Inferior parietal cortex (tissue), 1 donor: ENCODE data around the gene KNDC1.
"Not testable (repeated sequence)": the region's sequence is repeated elsewhere in the genome, so short reads cannot be mapped to it uniquely, and the experiment has no call there.

Experiments
- DNase-seq: peaks from one replicate; pipeline ENCODE4 v3.0.0-alpha.2; 2016; ENCODE audit errors: extremely low spot score

The KNDC1 gene

DNA sequence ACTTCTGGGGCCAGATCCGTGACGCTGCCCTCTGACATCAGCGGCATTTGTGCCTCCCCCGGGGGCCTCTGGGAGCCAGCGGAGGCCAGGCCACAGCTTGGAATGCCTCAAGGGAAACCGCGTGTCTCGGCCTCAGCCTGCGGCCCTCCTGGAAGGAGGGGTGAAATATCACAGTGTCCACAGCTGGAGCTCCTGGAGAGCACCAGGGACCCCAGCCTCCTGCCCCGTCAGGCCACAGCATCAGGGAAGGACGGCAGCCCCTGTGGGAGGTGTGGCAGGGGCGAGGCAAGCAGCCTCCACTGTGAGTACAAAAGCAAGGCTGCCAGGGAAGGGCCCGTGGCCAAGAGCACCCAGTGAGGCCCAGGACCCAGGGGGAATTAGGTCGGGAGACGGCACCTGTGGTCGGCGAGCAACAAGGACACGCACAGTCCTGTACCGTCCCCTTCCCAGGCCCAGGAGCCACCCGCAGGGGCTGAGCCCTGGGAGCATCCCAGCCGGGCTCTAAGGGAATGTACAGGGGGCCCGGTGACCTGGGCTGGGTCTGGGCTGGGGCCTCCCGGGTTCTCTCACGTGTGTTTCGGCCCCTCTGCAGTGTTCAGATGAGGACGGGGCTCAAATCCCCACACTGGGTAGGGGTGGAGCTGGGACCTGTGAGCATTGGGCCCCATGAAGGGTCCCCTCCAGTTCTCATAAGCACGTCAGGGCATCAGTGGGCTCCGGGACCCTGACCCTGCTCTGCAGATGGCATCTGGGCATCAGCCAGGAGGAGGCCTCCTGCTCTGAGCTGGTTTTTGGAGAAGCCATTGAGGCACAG is 18.7 kb upstream of the KNDC1 start:
- no peak for DNase-seq

DNA sequence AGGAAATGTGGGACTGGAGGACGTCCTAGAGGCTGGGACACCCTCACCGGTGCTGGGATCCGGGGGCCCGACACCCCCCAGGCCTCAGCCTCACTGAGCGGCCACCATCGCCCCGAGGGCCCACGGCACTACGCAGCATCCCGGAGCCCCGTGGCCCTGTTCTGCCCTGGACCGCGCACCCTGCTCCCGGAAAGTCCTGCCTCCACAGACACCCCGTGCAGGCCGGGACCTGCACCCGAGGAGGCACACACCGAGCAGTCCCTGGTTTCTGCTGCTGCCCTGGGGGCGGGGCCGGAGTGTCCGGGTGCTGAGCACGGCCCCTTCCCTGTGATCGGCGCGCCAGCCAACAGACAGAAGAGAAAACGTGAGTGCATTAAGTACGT is 18.1 kb upstream of the KNDC1 start:
- no peak for DNase-seq

DNA sequence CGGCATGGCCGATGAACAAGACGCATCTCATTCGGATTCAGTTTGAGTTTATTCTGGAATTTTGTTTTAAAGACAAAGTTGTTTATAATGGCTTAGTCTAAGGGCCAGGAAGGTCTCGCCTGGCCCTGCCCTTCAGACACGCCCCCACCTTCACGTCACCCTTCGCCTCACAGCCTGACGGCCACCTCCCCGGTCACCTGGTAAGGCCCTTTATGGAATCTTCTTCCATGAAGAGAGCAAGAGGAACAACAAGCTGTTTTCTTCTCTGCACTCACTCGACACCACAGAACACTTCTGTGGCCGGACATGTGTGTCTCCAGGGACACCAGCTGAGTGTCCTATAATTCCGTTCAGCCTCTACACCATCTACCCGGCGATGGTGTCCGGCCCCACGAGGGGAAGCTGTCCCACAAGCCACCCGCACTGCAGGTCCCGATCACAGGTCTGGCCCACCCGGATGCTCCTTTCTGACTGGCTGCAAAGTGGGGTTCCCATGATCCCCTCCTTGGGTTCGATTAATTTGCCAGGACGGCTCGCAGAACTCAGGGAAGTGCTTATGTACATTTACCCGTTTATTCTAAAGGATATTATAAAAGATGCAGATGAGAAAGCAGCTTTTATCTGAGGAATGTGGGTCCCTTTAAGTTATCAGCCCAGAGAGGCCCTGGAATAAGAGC is 17.4 kb upstream of the KNDC1 start:
- no peak for DNase-seq

DNA sequence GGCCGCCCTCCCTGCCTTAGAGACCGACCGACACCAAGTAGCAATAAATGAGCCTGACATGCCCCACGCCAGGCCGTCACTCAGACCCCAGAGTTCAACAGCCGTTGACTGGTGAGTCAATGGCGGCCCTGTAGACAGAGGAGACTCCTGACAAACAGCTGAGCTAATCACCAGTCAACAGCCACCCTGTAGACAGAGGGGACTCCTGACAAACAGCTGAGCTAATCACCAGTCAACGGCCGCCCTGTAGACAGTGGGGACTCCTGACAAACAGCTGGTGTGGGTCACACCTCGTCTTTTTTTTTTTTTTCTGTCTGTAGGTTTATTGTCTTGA is 16.9 kb upstream of the KNDC1 start:
- DNase-seq = no peak

DNA sequence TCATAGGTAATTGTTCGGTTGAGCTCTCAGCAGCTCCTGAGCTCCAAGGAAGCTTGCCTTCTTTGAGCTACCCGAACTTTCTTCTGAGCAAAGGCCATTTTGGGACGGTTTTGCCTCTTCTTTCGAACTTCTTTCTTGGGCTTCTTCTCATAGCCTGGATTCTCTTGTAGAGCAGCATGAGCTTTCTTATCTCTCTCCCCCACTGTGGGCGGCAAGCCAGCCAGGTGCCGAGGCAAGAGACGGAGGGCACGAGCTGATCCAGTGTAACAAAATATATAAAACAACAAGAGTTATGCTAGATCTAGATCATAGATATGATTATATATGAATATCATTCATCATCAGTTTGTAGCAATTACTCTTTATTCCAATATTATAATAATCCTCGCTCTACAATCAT is 16.5 kb upstream of the KNDC1 start:
- DNase-seq = no peak

DNA sequence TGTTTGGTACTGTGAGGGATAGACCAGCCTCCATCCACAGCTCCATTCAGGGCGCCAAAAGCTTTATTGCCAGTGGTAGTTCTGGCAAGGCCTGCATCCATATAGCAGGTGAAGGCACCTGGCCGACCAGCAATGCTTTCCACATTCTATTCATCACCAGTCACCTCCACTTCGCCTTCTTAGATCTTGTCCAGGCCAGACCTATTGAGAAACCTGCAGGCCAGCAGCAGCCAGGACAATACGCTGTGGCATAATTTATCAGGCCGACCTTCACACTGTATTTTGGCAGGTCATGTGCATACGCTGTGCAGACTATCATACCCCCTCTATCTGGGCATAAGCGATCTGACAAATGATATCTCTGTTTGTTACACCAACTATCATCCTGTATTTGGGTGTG is 15.2 kb upstream of the KNDC1 start:
- DNase-seq = no peak

DNA sequence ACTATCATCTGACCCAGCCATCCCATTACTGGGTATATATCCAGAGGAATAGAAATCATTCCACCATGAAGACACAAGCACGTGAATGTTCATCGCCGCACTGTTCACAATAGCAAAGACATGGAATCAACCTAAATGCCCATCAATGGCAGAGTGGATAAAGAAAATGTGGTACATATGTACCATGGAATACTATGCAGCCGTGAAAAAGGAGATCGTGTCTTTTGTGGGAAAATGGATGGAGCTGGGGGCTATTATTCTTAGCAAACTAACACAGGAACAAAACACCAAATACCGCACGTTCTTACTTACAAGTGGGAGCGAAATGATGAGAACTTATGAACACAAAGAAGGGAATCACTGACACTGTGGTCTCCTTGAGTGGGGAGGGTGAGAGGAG is 9.8 kb upstream of the KNDC1 start:
- no peak for DNase-seq

DNA sequence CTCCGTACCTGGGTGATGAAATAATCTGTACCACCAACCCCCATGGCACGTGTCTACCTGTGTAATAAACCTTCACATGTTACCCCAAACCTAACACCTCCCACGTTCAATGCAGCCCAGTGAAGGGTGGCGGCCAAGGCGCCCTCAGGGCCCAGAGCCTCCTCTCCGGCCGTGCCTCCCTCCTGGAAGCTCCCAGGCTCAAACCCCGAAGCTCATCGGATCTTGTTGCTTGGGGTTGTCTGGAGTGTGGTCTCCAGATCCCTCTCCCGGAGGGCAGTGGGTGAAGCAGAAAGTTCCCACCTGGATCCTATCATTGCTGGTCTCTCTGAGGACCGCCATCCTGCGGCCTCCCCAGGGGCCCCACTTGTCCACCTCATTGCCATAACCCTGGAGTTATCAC is 9.4 kb upstream of the KNDC1 start:
- no peak for DNase-seq

DNA sequence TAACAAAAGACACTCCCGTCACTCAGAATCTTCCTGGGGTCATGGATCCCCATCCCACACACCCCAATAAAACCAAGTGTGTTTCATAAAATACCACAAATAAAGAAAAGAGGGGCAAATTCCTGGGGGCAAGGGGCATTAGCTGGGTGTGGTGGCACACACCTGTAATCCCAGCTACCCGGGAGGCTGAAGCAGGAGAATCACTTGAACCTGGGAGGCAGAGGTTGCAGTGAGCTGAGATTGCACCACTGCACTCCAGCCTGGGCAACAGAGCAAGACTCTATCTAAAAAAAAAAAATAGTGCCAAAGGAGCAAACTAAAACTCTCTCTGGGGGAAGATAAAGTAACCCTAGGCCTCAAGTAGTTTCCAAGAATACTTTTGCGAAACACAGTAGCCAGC is 8.9 kb upstream of the KNDC1 start:
- not testable (repeated sequence) for DNase-seq

DNA sequence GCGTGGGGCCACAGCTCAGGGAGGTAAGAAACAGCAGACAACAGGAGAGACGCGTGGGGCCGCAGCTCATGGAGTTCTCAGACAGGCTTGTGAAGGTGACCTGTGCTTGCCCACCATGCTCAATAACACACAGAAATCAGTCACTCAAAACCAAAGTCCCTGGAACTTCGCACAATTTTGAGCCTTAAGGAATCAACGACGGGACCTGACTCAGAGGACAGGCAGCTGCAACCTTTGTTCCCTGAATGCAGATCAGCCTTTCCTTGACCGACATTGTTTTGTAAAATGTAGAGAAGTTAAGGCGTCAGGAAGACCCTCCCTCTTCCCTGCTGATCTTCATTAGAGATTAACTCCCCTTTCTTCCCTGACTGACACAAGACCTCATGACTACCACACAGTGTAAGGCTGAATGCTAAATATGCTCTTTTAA is 8.5 kb upstream of the KNDC1 start:
- DNase-seq = no peak

DNA sequence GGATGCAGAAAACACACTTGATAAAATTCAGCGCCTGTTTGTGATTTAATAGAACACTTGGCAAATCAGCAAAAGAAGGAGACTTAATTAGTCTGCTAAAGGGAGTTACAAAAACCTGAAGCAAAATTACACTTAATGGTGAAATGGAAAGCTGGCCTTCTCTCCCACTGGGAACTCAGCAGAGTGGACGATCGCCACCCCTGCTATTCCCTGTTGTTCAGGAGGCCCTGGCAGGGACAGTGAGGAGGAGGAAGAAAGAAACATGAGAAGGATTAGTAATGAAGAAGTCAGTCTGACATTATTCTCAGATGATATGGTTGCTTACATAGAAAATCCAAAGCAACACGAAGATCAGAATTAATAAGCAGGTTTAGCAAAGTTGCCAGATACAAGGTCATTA is 5.6 kb upstream of the KNDC1 start:
- no peak for DNase-seq

DNA sequence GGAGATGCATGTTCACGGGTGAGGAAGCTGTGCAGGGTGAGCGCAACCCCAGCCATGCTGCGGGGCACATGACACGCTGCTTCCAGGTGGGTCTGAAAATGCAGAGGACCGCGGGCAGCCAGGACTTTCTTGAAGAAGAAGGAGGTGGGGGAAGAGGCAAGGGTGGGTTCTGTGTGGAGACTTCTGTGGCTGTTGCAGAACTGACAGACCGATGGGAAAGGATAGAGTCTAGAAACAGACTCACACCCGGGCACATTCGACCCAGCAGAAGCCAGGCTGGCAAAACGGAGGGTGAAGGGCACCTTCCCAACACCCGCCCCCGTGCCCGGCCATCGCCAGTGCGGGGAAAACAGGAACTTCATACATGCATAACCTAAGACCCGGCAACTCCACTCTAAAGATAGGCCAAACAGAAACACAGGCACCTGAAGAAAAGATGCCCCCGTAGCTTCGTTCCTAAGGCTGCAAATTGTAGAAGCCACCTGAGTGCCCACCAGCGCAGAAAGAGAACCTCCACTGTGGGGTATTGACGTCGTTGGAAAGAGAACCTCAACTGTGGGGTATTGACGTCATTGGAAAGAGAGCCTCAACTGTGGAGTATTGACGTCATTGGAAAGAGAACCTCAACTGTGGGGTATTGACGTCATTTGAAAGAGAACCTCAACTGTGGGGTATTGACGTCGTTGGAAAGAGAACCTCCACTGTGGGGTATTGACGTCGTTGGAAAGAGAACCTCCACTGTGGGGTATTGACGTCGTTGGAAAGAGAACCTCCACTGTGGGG is 4.8 kb upstream of the KNDC1 start:
- DNase-seq = no peak

DNA sequence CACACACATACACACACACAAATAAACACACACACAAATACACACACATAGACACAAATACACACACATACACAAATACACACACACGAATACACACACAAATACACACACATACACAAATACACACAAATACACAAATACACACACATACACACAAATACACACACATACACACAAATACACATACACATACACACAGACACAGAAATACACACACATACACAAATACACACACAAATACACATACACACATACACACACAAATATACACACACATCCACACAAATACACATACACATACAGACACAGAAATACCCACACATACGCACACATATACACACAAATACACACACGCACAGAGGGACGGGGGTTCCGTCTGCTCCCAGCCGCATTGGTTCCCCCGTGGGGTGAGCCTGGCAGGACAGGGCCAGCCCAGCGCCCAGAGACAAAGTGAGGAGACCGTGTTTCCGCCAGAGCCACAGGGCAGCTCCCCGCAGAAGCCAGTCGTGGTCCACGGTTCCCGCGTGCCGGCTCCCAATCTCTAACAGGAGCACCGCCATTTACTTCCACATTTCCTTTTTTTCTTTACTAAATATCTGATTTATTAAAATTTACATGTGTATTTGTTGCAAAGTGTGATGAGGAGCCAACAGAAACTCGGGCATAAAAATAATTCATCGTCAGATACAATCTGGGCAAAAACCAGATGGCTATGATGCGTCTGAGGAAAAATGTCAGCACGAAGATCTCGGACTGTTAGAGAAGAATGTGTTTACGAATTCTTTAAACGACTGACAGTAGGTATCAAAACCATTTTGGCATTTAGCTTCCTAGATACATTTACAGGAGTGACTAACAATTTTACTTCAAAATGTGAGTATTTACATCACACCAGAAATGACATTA is 3.1 kb upstream of the KNDC1 start:
- no peak for DNase-seq

DNA sequence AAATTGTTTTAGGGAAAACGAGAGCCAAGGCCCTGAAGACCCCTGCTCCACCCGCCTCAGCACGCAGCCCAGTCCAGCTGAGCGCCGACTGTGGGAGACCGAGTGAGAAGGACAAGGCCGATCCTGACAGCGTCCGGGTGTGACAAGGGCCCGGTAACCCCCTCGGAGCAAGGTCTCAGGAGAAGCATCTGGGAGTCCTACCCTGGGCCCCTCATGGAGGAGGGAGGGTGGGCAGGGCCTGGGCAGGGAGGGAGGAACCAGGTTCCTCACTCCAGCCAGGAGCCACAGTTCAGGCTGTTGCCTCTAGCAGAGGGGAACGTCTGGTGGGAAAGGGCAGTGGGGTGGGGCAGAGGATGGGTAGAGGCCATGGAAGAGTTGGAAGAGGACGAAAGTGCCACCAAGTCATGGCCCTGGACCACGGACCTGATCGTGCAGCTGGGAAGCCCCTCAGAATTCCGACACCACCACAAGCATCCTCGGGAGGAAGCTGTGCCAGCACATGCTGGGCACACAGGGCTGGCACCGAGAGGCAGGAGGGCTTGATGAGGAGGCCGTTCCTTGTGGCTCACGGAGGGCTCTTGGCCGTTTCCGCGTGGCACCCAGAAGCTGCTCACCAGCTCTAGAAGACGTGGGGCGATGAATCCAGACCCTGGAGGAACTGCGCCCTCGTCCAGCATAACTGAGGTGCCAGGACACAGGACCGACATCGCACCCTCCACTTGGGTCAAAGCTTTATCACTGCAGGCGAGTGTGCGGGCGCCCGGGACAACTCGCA is 2.2 kb upstream of the KNDC1 start:
- no peak for DNase-seq

DNA sequence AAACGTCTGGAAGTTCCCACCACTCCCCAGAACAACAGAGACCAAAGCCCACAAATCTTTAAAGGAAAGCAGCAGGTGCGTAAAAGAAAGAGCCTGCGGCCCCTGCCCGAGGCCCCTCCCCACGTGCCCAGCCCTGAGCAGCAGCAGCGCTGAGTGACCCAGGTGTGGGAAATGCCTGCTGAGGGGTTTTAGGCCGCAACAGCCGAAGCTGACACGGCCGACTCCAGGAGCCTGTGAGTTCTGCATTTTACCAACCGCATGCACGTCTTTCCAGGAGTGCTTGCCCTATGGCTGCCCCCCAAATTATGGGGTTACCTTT is 1.6 kb upstream of the KNDC1 start:
- no peak for DNase-seq

DNA sequence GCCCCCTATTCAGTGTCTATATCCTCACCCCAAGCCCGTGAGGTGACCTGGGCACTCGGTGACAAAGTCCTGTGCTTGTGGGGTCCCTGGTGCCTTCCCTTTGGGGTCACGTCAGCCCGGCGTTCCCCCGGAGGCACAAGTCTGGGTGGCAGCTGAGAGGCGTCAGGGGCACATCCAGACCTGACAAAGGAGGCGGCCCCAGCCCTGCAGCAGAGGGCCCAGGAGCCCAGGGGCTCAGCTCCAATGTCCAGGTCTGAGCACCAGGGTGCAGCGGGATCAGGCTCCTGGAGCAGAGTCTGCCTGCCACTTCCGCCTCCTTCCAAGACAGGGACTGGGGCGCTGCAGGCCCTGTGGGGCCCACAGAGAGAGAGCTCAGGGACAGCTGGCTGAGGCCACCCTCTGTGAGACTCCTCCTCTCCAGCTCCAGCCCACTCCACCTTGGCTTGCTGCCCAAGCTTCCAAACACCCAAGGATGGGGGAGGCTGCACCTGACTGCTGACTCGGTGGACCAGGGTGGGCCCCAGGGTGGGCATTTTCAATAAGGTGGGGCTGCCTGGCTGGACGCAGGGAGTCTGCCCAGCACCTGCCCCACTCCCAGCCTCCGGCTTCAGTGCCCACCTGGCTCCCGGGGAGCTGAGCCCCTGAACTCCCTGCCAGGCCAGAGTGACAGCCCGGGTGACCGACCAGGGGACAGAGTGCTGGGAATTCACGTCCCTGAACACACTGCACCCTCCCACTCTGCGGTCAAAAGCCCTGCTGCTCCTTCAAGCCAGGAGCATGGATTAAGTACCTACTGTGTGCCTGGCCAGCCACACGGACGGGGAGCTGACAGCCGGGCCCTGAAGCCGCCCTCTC is 1.0 kb upstream of the KNDC1 start:
- no peak for DNase-seq

DNA sequence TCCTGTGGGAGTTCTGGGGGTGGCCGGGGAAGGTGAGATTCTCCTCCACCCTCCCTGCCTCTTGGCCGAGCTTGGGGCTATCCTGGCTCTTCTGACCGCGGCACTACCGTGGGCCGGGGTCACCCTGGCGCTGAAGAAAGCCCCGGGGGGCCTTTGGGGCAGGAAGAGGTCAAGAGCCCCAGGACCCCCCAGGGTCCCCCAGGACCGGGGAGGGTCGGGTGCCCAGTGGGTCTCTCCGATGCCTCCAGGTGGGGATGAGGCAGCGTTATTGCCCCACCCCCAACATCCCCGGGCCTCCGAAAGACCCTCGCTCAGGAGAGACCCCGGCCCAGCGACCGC is 439 bp upstream of the KNDC1 start:
- no peak for DNase-seq

DNA sequence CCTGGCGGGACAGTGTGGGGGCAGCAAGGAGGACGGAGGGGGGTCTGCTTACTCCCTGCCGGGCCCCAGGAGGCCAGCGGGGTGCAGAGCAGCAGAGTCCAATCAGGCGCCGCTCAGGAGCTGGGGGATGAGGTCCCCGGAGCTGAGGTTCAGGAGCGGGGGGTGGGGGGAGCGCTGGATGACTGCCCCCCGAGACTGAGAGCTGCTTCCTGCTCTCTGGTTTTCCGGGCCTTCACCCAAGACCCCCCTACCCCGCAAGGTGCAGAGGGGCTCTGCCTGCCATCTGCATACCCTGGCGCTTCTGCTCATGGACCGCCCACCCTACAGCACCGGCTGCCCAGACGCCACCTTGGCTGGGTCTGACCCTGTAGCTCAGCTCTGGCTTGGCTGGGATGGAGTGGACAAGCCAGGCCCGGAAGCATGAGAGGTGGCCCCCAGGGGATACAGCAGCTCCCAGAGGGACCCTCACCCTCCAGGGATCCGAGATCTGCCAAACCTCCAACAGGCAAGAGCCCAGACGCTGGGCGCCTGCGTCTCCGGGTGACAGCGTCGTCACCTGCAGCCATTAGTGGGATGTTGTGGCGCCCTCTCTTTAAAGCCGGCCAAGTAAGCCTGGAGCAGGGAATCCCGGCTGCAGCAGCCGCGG is 930 bp downstream of the KNDC1 start:
- no peak for DNase-seq

DNA sequence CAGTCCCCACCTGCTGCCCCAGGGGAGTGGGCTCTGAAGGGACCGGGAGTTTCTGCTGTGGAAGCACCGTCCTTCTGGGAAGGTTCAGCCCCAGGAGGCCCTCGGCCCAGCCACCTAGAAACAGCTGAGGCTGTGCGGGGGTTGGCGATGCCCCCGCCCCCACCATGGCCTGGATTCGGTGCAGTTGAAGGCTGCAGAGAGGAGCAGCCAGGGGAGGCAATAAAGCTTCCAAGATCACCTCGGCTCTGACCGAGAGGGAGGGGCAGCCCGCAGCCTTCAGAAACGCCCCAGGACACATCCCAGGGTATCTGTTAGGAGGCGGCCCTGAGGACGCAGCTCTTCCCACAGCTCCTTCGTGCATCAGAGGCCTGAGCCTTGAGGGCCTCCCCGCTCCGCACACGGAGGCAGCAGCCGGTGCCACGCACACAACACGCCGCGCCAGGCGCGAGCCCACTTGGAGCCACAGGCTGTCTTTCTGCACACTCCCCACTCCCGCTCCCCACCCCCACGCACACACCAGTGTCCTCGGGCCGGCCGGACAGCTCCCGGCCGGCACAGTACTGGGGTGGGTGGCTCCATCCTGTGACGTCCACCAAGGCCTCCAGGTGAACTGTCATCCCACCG is 1.6 kb downstream of the KNDC1 start:
- DNase-seq = no peak
